HG03097 (cell line): Measurements from ENCODE around the gene OPN3.

Experiments used
- ATAC-seq: cut with Tn5 transposase; IDR thresholded peaks from one replicate; pipeline ENCODE4 v1.9.1; 2021; ENCODE audit not compliant: unreplicated experiment, low FRiP score

Gene OPN3

GRCh38 chr1:241592273-241592958 lies 47.8 kb downstream of the OPN3 start:
- peak; percentile 64 for ATAC-seq

- no peak for ATAC-seq
Observed at GRCh38 chr1:241591736-241592135, 48.4 kb downstream of the OPN3 start.

GRCh38 chr1:241591317-241591716 lies 48.9 kb downstream of the OPN3 start:
- ATAC-seq = no peak

- no peak for ATAC-seq
Observed at GRCh38 chr1:241590719-241591118, 49.5 kb downstream of the OPN3 start.

GRCh38 chr1:241589521-241589920 lies 50.6 kb downstream of the OPN3 start:
- ATAC-seq = no peak

- no peak for ATAC-seq
Observed at GRCh38 chr1:241586905-241587512, 53.2 kb downstream of the OPN3 start.

- no peak for ATAC-seq
Observed at GRCh38 chr1:241582921-241583321, 57.2 kb downstream of the OPN3 start.

GRCh38 chr1:241579434-241579833 lies 60.7 kb downstream of the OPN3 start:
- no peak for ATAC-seq

- ATAC-seq = no peak
Observed at GRCh38 chr1:241574154-241574553, 66.0 kb downstream of the OPN3 start.

- no peak for ATAC-seq
Observed at GRCh38 chr1:241569848-241570247, 70.3 kb downstream of the OPN3 start.

GRCh38 chr1:241560849-241561187 lies 79.4 kb downstream of the OPN3 start:
- ATAC-seq = no peak

- no peak for ATAC-seq
Observed at GRCh38 chr1:241560146-241560848, 79.9 kb downstream of the OPN3 start.

GRCh38 chr1:241557551-241558193 lies 82.5 kb downstream of the OPN3 start:
- no peak for ATAC-seq

- ATAC-seq = no peak
Observed at GRCh38 chr1:241557031-241557430, 83.1 kb downstream of the OPN3 start.

GRCh38 chr1:241555526-241555925 lies 84.6 kb downstream of the OPN3 start:
- no peak for ATAC-seq

GRCh38 chr1:241553886-241554592 lies 86.1 kb downstream of the OPN3 start:
- no peak for ATAC-seq

- peak; percentile 67 for ATAC-seq
Observed at GRCh38 chr1:241551759-241552638, 88.2 kb downstream of the OPN3 start.

GRCh38 chr1:241550318-241550717 lies 89.9 kb downstream of the OPN3 start:
- ATAC-seq = no peak

GRCh38 chr1:241548008-241548407 lies 92.2 kb downstream of the OPN3 start:
- no peak for ATAC-seq
